Activated T-cell treated with anti-CD3 and anti-CD28 coated beads, Interleukin-2, amount 50 U/mL, for 48 hours (primary cell): ENCODE data around the gene CDH2.

Source experiments
- DNase-seq, 2 experiments: peaks; one replicate each; pipeline ENCODE4 v3.0.0-alpha.2; 2020

The CDH2 gene

DNA sequence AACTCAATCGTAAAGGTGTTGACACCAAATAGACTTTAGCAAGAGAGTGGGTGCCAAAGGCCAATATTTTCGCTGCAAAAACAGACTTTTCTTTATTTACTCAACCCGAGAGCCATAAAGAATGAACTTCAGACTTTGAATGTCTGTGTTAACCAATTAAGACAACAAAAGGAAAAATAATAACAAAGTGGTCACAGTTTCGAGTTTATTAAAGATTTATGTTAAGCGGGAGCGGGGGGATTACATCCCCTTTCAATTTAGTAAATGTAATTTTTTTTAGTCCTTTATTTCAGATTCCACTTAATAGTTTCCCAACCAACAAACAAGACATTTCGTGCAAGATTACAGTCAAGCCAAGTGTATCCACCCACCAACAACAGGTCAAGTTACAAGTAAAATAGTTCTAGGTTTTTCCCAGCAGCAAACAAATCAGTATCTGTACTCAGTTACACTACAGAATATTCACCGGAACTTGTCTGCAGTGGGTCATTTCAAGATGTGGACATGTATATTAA is 9.0 kb downstream of the CDH2 start:
- no peak for DNase-seq

DNA sequence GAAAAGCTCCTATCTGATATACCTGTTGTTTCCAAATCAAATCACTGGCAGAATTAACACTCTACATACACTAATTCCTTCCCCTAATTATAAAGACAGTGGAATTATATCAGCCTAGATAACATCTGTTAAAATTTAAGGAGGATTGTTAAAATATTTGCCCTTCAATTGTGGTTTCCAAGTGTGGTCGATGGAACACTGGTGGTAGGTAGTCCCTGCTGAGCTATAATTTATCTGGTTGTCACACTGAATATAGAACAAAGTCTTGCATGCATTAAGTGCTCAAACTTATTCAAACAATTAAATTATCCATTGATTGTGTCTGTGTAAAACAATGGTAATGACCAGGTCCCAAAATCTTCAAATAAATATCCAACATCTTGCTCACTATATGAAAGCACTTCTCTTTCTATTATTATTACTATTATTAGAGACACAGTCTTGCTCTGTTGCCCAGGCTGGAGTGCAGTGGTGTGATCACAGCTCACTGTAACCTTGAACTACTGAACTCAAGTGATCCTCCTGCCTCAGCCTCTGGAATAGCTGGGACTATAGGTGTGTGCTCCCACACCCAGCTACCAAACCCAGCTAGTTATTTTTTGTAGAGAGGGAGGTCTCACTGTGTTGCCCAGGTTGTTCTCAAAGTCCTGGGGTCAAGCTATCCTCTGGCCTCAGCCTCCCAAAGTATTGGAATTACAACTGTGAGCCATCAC is 12.0 kb downstream of the CDH2 start:
- DNase-seq = no peak

DNA sequence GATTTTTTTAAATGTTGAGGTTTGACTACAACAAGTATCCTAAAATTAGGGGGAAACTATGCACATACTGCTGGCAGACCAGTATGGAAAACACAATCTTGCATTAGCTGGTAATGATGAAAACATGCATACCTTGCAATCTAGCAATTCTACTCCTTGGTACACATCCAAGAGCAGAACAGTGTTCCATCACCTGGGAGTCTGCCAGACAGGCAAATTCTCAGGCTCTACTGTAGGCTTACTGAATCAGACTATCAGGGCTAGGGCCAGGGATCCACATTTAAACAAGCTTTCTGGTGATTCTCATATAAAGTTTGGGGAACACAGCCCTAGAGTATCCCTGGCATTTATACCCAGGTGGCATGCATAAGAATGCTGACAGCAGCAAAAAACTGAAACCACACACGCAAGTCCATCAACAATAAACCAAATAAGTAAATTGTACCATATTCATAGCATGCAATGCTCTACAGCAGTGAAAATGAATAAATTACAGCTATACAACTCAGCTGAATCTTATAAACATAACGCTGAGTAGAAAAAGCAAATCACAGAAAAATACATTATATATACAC is 13.6 kb downstream of the CDH2 start:
- DNase-seq = no peak

DNA sequence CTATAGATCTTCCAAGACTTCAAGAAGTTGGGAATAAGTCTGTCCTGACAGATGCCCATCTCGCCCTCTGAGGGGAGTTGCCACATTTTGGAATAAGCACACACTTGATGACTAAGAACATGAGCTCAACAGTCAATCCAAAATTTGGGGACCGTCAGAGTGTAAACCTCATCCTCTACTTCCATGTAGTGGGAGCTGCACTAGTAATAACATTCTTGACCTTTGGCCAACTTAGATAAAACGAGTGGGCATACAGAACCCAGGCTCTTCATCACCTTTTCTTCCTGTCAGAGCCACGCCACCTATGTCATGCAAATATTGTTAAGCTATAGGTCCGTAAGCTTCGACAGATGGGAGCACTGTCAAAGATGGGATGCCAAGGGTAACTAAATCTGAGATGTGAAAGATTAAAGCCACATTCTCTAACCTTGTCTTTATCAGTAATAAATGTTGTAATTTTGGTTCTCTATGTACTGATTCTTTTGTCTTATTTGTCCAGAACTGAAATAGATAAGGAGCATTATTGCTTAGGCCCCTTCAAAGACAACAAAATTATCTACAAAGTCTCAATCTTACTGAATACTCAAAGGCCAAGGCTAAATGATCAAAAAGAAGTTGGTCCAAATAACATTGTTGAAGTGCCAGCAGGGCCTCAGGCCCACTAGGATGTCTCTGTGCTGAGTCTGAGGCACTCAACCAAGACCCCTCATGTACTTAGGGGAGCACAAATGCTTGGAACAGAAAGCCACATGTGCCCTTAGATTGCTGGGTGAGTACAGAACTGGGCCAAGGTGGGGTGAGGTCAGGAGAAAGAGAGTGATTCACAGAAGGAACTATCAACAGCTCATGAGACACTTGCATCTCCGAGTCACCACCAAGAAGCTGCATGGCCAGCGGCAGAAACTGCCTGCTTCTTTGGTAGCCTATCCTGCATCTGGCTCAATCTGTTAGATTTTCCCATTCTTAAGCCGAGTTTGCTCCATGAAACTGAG is 15.0 kb downstream of the CDH2 start:
- DNase-seq = no peak

DNA sequence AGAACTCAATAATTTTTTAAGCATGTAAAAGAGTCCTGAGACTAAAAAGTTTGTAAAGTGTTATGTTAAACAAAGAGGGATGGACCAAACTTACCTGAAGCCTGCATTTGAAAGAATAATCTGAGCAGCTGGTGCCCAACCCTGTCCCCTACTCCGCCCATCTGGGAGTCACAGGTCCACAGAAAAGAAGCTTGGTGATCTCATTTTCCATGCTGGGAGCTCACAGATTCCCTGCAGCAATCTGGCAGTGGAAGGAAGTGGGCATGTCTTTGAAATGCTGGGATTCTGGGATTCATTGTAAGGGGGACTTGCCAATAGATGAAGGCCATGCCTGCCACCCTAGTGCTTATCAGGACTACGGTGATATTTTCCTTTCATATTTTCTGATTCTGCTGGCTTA is 17.9 kb downstream of the CDH2 start:
- no peak for DNase-seq

DNA sequence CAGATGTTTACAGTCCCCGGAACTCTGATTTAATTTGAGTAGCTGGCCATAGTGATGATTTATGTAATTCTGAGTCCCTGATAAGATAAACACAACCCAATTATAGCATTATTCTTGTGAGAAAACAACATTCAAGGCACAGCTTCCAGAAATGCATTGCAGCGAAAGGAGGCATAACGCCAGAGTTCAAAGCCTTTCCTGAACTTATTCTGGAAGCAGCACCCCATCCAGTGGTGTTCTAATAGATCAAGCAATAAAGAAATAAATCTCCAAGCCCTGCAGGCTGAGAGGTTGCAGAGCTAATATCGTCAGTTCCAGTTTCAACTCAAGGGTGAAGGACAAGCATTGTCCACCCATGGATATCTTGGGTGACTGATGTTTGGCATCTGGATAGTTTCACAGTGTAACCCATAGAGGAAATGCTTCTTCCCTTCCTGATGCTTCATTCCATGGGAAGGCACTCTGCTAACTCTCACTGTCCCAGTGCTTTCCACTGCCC is 18.8 kb downstream of the CDH2 start:
- DNase-seq = no peak

DNA sequence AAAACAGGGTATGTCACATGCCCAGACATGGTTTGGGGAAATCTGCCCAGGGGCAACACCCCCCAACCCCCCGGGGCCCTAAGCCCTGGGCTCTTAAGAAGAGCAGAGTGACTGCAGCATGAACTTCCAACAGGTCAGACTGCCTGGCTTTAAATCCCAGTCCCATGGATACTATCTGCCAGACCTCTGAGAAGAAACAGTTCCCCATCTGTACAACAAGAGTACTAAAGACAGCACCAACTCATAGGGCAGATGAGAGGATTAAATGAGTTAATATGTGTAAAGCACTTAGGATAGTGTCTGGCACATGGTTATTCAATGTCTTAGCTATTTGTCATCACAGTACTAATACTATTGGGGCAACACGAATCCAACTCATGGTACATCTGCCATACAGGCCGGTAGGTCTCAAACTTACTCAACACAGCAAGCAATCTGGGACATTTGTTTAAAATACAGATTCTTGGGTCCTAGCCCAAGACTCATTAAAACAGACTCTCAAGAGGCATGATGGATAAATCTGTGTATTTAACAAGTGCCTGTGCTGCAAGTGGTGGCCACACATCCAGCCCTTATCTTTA is 23.4 kb downstream of the CDH2 start:
- no peak for DNase-seq

DNA sequence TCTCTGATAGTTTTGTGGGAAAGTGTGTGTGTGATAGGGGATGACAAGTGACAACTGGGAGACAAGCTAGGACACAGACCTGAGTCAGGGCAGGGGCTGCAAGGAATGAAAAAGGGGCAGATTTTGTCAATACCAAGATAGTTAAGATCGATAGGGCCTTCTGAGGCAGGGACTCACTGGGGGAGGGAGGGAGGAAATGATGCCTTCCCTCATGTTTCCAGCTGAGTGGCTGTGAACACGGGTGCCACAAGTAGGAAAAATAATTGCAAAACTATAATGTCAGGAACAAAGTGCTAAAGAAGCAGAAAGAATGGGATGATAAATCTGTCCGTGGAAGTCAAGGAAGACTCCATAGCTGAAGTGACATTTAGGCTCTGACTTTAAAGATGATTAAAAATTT is 24.2 kb downstream of the CDH2 start:
- no peak for DNase-seq

DNA sequence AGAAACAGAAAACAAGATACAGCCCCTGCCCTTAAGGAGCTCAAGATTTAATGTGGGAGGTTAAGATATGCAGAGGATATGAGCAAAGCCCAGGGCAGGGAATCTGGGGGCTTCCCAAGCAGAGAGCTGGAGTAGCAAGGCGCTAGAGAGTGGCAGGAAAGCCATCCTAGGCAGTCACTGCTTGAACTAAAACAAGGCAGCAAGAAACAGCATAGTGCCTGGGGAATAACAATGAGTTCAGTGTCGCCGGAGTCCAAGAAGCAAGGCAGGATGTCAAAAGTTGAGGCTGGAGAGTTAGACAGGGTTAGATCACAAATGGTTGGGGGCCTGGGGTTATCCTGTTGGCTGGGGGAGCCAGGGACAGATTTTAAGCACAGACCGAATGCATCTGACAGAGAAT is 24.6 kb downstream of the CDH2 start:
- no peak for DNase-seq

DNA sequence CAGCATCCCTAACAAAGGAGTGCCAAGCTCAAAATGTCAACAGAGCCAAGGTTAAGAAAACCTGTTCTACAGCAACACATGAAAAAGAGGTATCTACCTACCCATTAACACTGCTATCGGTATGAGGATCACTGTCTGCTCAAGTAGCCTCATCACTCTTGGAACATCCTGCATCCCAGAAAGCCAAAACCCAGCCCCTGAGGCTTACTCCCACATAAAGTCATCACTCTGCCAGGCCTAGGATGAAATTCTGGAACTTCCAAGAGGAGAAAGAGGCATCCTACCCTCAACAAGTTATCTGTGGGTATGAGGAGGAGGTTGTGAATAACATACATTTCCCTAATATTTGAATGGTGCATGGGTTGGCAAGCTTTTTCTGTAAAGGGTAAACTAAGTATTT is 25.5 kb downstream of the CDH2 start:
- DNase-seq = no peak

DNA sequence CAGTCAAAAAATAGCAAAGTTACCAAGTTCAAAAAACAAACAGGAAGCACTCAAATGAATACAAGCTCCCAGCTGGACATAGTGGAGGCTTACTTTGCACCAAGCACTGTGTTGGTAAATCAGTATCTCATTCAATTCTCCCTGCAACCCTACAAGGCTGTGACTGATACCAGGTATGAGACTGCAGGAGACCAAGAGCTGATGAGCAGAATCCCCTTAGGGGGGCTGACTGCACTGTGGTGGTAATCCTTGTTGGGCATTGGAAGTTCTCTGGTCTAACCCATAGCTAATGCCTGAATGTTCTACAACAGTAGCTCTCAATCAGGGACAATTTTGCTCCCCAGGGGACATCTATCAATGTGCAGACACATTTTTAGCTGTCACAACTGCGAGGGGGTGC is 26.0 kb downstream of the CDH2 start:
- DNase-seq = no peak

DNA sequence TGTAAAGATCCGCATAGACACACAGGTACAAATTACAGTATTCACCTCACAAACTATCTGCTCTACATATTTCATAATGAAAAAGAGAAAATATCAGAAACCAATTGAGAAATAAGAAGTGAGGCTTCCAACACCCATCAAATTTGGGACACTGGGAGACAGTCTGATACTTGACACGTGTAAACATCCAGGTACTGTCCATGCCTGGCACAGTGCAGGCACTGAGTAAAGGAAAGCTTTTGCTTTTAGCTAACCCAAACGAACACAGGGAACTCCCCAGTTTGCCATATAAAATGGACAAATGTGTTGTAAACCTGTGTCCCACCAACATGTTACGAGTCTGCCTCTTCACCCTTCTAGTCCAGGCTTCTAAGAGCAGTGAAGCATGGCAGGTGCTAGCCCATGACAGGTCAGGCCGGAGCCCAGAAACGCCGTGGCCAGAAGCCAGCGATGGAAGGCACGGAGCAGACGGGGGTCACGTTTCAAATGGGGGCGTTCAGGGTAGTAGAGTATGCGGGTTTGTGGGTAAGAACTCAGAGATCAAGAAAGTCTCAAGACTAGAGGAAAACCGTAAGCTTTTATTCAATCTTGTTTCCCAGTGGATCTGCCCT is 27.0 kb downstream of the CDH2 start:
- no peak for DNase-seq

DNA sequence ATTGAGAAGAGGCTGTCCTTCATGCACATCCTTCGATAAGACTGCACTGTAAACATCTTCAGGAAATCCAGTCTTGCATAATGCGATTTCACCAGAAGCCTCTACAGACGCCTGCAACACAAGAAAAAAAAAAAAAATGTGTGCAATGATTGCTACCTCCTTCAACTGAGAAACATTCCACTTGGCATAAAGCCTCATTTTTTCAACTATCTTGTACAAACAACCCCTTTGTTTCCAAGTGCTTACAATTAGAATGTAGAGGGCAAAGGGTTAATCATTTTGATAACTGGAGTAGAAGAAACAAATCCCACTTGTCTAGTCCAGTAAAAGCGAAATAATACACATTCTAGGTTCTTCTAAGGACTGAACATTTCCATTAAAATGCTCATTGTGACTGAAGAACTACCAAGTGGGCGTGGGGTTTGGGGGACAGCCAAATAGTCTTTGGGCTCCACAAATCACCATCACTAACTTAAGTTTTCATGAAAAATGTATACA is 29.2 kb downstream of the CDH2 start:
- DNase-seq = no peak

DNA sequence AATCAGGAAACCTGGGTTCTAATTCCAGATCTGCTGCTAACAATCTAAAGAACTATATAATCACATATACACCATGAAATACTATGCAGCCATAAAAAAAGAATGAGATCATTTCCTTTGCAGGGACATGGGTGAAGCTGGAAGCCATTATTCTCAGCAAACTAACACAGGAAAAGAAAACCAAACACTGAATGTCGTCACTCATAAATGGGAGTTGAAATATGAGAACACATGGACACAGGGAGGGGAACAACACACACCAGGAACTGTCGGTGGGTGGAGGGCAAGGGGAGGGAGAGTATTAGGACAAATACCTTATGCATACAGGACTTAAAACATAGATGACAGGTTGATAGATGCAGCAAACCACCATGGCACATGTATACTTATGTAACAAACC is 33.2 kb downstream of the CDH2 start:
- DNase-seq = no peak

DNA sequence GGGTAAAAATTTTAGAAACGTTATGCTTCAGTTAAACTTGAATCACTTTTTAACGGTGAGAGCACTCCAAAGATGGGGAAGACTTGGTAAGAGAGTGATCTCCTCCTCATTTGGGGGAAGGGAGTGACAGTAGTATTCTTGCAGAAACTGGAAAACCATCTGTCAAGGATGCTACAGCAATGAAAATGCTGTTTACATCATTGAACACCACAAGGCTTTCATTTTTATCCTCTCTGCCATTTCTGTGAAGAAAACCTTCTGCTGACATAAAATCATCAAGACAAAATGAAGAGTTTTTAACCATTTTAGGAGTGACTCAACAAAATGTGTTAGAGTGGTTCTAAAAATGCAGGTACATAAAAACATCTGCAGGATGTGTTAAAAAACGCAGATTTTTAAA is 38.1 kb downstream of the CDH2 start:
- DNase-seq = no peak

DNA sequence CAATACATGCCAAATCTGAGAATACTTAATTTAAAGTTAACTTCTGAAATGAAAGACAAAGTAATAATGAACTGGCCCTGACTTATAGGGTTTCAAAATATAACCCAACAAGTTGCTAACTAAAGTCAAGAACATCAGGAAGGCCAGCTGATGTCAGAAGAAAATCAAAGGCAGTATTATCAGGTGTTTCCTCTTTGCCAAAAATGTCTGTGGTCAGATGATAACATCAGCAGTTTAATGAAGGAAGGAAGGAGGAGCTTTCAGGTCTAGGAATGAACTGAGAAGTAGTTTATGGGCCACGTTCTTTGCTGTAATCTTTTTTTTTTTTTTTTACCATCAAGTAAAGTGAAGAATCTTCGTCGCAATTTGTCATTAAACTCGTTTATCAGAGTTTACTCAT is 40.9 kb downstream of the CDH2 start:
- no peak for DNase-seq

DNA sequence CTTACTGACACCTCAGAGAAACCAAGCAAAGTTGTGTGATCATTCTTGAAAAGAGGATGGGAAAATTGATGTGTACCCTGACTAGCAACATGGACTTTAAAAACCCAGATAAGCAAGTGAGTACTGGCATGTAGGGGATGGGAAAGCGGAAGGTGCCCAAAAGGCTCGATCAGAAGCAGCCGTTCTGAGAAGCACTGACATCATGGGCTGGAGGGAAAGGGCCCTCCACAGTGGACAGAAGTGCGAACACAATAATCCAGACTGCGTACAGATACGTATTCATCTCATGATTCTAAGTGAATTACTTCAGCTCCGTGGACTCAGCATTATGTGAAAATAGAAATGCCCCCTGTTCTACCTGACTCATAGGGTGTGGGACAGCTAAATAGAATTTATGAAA is 42.2 kb downstream of the CDH2 start:
- no peak for DNase-seq

DNA sequence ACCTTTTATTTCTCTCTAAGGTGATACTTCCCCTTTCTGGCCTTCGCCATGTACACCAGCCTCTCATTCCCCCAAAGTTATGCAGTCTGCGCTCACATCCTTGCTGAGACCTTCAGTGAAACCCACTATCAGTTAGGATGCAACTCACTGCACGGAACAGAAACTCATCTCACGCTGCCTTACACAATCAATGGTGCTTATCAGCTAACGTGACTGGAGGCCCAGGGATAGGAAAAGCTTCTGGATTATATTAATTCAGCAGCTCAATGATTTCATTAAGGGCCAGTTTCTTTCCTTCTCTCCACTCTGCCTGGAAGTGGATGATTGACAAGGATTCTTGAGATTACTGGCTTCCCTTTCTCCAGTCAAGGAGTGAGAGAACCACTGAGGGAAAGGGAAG is 44.8 kb downstream of the CDH2 start:
- DNase-seq = no peak

DNA sequence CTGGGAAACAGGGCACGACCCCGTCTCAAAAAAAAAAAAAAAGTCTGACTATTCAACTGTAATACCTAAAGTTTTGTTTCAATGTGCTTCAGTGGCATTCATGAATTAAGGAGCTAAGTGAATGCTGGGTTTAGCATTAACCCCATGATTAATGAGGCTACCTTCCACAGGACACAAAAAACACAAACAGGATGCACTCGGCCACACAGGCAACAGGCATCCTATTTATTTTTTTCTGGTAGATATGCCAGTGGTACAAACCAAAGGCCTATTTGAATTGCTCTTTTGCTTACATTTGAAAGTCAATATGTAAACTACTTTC is 48.3 kb downstream of the CDH2 start:
- DNase-seq = no peak

DNA sequence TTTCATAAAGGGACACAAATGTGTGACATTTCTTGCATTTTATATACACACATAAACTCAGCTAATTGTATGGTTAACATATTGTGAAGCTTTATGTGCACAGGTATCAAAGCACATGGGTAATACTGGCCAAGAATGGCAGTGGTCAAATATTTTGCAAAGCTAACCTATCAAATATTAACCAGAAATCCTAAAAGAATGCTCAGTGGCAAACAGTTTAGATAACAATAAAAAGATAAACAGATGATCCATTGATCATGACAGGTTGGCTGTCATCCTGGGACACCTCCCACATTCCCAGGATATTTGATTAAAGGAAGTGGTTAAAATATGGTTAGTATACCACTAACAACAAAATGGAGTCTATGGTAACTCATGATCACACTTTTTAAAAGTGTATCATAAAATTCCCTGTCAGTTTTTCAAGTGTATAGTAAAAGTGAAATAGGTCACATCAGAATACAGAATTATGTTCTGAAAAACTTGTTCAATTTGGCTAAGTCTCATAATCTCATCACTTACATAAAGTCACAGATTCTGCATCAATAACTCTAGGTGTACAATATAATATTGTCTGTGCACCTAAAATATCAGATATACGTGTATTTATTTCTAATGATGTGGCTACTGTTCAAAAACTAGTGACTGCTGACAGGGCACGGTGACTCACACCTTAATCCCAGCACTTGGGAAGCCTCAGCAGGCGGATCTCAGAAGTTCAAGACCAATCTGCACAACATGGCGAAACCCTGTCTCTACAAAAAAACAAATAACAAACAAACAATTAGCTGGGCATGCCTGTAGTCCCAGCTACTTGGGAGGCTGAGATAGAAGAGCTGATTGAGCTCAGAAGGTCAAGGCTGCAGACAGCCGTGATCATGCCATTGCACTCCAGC is 48.9 kb downstream of the CDH2 start:
- DNase-seq = no peak

DNA sequence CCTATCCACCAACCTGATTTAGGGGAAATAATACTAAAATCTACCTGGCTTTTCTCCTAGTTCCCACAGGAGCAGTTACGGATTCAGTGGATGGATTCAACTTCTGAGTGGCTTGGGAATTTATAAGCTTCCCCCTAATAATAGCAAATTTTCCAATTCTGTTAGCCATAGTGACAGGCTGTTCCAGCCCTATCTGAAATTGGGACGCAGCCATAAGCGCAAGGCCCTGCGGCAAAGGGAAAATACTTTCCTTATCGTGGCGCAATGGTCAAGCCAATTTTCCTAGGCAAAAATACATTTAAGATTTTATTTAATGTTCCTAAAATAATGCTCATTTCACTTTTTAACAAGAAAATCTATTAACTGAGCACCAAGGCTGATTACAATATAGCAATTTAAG is 49.7 kb downstream of the CDH2 start:
- DNase-seq = no peak

DNA sequence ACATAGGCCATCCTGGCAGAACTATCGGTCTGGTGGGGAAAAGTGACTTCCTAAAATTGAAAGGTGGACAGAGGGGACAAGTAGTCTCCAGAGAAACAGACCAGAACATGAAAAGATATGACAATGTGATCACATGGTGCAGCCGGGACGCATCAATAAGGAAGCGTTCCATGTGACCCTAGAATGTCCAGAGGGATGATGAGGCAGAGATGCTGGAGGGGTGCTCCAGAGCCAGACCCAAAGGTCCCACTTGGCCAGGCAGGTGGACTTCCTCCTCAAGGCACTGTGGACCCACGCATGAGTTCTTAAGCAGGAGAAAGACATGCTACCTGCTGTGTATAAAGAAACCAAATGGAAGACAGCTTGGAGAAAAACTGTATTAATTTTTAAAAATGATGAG is 50.2 kb downstream of the CDH2 start:
- no peak for DNase-seq
